Measurements from ENCODE around the gene RBBP4.

The RBBP4 gene

DNA sequence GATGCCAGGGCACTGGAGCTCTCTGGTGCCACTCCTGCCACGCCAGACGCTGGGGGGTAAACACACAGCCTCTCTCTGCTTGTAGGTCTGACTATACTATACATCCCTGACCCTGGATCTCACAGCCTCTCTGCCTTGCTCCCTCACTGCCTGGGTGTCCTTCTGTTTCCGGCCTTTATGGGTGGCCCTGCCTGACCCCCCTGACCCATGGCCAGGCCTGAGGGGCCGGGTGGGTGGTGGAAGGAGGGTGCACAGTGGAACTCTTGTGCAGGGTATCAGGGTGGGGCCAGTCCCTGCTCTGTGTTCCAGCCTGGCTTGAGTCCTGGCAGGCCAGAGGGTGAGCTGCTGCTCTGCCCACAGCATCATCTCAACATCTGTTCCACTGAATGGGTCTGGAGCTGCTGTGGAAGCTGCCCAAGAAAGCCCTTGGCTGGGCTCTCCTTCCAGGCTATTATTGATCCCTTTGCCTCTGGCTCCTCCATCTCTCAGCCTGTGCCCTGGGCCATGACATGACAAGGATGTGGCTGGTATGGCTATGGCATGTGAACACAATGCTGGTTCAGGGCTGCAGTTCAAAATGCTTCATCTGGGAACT is 68.8 kb downstream of the RBBP4 start:
- DNase-seq (ENCODE audit: low spot score), result no peak

DNA sequence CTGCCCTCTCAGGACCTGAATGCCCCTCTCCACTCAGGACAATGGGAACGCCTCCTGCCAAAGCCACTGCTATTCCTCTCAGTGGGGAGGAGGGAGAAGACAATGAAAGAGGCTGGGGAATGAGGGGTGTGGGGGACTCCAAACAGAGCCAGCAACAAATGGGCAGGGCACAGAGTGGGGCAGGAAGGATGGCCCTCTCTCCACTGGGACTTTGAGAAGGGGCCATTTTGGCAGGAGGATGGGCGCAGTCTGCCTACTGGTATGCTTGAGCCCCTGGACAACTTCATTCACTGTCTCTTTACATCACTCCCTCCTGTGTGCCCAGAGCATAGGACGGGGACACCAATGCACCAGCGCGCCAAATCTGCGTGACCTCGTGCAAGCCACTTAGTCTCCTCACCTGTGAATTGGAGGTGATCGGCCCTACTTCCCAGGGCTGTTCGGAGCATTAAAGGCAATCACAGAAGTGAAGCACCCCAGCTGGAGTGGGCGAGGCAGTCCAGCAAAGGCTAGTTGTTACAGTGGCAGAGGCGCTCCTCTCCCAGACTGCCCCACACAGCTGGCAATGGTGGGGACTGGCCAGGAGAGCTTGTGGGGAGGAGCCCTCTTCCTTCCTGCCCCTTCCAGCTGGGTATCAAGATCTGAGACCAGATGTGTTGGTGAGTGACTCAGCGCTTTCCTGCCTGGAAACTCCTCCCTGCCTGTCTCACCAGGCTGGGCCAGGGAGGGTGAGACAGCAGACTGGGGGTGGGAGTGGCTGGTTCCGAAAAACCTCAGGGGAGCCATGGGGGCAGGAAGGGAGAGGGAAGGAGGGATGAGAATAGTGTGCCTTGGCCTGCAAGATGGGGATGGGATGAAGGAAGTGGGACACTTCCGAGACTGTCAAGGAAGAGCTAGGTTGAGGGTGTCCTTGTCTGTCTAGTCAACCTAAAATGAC is 73.9 kb downstream of the RBBP4 start:
- DNase-seq (ENCODE audit: low spot score), result no peak

DNA sequence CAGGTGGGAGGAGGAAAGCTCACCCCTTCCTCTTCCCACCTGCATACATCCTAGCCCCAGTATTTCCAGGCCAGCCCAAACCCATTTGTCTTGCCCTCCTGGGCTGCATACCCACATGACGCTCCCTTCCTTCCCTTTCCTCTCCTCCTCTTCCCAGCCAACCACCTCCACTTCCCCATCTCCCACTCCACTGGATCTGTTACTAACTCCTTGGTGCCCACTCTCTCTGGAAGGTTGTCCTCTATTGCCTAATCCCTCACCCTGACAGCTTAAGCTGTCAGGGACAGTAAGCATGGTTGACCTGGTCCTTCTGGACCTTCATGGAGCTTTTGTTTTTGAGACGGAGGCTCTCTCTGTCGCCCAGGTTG is 74.6 kb downstream of the RBBP4 start:
- DNase-seq (ENCODE audit: low spot score), result no peak

DNA sequence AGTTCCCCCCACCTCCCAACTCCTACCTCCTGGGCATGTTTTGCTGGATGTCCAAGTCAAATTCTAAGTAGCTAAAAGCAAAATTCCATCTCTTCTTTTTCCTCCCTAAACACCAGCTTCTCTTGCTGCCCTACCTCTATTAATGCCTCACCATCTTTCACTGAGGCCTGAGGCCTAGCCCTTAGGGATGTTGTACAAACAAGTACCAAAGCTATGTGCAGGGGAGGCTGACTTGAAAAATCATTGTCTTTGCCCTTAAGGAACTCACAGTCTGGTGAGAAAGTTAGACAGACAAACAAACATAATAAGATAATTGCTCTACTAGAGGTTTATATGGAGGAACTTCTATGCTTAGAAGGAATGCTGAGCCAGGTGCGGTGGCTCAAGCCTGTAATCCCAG is 76.9 kb downstream of the RBBP4 start:
- no peak for DNase-seq (ENCODE audit: low spot score)

DNA sequence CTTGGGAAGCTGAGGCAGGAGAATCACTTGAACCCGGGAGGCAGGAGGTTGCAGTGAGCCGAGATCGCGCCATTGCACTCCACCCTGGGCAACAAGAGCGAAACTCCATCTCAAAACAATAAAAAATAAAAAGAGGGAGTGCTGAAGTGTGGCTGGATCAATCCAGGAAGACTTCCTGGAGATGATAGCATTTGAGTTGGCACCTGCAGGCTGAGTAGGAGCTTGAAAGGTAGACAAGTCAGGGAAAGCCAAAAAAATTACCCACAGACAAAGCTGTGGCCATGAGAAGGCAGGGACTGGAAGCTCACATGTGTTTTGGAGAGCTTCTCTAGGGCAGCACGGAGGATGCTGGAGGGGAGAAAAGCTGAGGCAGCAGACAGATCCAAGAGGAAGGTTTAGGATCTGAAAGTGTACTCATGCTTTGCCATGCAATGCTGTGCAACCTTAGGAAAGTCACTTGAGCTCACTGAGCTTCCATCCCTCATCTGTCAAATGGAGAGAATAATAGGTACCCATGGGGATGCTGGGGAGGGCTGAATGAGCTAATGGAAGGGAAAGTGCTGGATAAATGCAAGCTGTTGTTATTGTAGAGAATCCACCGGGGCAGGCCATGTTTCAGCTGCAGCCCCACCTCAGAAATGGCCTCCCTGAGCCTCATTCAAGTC is 77.5 kb downstream of the RBBP4 start:
- no peak for DNase-seq (ENCODE audit: low spot score)

DNA sequence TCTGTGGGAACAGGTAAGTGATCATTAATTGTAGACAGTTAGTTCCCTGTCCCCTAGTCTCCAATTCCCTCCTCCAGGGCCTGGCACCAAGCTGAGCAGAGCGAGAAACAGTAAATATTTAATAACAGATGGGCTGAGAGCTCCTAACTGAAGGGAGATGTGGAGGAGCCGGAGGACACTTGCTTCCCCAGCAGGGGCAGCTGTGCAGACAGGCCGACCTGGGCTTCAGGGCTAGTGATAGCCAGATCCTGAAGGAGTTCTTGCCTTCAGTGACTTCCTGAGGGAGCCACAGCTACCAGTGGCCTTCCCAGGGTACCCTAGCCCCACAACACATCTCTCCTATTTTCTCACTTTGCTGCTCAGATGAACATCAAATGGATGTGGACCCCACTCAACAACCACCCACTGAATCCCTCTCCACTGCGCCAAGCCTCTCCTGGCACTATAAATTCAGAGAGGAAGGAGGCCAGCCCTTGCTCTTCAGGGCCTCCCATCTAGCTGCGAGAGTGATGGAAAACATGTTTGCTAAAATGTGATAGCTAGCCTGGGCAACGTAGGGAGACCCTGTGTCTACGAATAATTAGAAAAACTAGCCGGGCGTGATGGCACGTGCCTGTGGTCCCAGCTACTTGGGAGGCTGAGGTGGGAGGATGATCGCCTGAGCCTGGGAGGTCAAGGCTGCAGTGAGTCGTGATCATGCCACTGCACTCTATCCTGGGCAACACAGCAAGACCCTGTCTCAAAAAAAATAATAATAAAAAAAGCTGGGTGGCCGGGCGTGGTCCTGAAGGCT is 78.4 kb downstream of the RBBP4 start:
- DNase-seq (ENCODE audit: low spot score), result no peak

DNA sequence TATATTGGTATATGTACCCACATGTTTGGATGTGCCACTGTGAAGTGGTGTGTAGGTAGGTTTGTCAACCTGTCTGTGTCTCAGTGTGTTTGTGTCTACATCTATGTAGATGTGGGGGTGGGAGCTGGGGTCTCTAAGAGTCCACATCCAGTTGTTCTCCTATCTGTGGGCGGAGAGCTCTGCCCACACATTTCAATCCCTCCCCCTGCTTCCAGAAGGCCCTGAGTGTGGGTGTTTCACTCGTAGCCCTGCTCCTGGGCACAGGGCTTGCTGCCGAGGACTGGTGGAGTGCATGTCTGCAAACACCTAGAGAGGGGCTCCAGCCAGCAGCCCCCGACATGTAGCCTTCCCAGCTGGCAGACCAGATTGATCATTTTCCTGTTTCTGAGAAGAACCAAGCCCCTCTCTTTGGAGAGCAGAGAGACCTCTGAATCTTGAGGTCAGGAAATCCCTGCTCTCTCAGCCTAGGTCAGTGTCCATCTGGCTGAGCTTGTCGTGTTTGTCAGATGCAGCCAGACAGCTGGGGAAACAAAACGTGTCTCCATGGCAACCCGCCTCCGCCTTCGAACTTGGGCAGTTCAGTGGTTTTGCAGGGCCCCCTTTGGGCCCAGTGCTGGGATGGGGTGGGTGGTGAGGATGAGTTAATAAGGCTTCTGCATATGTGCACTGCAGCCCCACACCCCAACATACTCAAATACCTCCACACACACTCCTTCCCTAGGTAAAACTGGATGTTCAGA is 82.7 kb downstream of the RBBP4 start:
- no peak for DNase-seq (ENCODE audit: low spot score)

Measured in CD4-positive, alpha-beta T cell treated with Interleukin-6 at 100 ng/mL for 8 hours (primary cell).